Vagina (tissue), 2 donors: ENCODE measurements around the gene C19orf67. TPM values are rescaled to one million over a fixed set of nuclear protein-coding genes. Genes with fewer than 3 reads are reported as not detected.

Experiments used
- DNase-seq, 2 donors: peaks; one replicate each; pipeline ENCODE4 v3.0.0-alpha.2; 2017; ENCODE audit errors: extremely low spot score in 2 of 2
- H3K27ac ChIP-seq: fragments of 200-600 bp; sonication (generic); one replicate; pipeline ENCODE4 v1.5.1; 2019
- H3K27me3 ChIP-seq: fragments of 200-600 bp; sonication (generic); one replicate; pipeline ENCODE4 v1.5.1; 2019
- H3K36me3 ChIP-seq, 2 donors: fragments of 200-600 bp; sonication (generic); one replicate each; pipeline ENCODE4 v1.5.1; 2017 to 2019
- H3K4me1 ChIP-seq: fragments of 200-600 bp; sonication (generic); one replicate; pipeline ENCODE4 v1.5.1; 2019
- H3K4me3 ChIP-seq, 2 donors: fragments of 200-600 bp; sonication (generic); 1 replicate in 1 of 2; 2 replicates in 1 of 2; pipeline ENCODE4 v1.5.1; 2016 to 2019
- H3K9me3 ChIP-seq: fragments of 200-600 bp; sonication (generic); one replicate; pipeline ENCODE4 v1.5.1; 2019
- POLR2A ChIP-seq, 2 donors: fragments of 450-650 bp; IDR thresholded peaks; one replicate each; pipeline ENCODE4 v1.6.1; 2017; ENCODE audit warnings: antibody characterized with exemption in 2 of 2, mild to moderate bottlenecking in 2 of 2, moderate library complexity in 2 of 2
- POLR2AphosphoS5 ChIP-seq, 2 donors: sonication (generic); formaldehyde crosslinking; IDR thresholded peaks; one replicate each; pipeline ENCODE4 v1.9.0; 2017; ENCODE audit warnings: antibody characterized with exemption in 2 of 2, mild to moderate bottlenecking in 2 of 2, low read depth in 1 of 2; ENCODE audit not compliant: insufficient read depth in 1 of 2
- intact Hi-C: fragments of 100-400 bp; cut with DNase I; formaldehyde crosslinking; loops from one replicate; pipeline ENCODE4 v1.15.1; 2023
- total RNA-seq: library from RNA; depleted of rRNA; stranded (reverse); fragments of >200 nt; gene quantifications from one replicate; pipeline ENCODE4 v1.2.3, GENCODE V29; 2016
- TF ChIP-seq, protein P1 (sequence below), 3 experiments: fragments of 450-650 bp in 2 of 3; fragments of 200-600 bp in 1 of 3; sonication (generic) in 1 of 3; IDR thresholded peaks; one replicate each; pipeline ENCODE4 v1.5.1; 2017 to 2019; ENCODE audit warnings: antibody characterized with exemption in 3 of 3, mild to moderate bottlenecking in 2 of 3, moderate library complexity in 2 of 3

The C19orf67 gene
- total RNA-seq, 1 donor from 2014 or later, result not detected

DNA sequence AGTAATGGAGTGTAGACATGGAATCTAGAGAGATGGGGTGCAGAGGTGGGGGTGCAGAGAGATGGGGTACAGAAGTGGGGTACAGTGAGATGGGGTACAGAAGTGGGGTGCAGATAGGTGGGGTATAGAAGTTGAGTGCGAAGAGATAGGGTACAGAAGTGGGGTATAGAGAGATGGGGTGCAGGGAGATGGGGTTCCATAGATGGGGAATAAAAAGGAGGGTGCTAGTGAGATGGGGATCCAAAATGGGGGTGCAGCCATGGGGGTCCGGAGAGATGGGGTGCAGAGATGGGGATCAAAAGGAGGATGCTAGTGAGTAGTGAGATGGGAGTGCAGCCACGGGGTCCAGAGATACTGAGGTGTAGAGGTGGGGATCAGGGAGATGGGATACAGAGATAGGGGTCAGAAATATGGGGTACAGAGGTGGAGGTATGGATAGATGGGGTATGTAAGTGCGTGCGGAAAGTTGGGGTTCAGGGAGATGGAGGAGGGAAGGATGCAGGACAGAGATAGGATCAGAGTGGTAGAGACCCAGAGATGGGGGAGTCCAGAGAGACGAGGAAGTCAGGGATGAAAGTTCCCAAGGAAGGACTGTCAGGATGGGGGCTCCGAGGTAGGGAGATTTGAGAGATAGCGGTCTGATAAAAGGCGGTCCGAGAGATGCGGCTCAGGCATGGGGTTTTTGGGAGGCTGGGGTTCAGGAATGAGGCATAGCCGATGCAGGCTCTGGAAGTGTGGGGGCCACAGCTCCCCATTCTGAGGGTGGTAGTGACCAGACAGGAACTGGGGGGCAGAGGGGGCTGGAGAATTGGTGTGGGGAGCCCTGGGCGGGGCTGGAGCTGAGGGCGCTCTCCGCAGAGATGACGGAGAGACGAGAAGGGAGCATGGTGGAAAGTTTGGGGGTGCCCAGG is 27.1 kb downstream of the C19orf67 start:
- no peak for DNase-seq
- Histone ChIP-seq H3K4me1 (peaks cover 12% of the 10 kb centered on the region), H3K9me3 (no peaks in the 10 kb centered on the region), H3K27me3 (no peaks in the 10 kb centered on the region), H3K4me3 (peak overlapping the region; percentile 50 to 59), H3K27ac (no peak overlapping the region), H3K36me3 (no peaks in the 10 kb centered on the region)
- TF ChIP-seq, protein P1, sequence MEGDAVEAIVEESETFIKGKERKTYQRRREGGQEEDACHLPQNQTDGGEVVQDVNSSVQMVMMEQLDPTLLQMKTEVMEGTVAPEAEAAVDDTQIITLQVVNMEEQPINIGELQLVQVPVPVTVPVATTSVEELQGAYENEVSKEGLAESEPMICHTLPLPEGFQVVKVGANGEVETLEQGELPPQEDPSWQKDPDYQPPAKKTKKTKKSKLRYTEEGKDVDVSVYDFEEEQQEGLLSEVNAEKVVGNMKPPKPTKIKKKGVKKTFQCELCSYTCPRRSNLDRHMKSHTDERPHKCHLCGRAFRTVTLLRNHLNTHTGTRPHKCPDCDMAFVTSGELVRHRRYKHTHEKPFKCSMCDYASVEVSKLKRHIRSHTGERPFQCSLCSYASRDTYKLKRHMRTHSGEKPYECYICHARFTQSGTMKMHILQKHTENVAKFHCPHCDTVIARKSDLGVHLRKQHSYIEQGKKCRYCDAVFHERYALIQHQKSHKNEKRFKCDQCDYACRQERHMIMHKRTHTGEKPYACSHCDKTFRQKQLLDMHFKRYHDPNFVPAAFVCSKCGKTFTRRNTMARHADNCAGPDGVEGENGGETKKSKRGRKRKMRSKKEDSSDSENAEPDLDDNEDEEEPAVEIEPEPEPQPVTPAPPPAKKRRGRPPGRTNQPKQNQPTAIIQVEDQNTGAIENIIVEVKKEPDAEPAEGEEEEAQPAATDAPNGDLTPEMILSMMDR (IDR thresholded peaks at IDR 0.05), result no peak
- TF ChIP-seq POLR2AphosphoS5 (IDR thresholded peaks at IDR 0.05; ENCODE audit: insufficient read depth in 1 of 2, low read depth in 1 of 2), result no peak
- intact Hi-C loops, result no loop called here

DNA sequence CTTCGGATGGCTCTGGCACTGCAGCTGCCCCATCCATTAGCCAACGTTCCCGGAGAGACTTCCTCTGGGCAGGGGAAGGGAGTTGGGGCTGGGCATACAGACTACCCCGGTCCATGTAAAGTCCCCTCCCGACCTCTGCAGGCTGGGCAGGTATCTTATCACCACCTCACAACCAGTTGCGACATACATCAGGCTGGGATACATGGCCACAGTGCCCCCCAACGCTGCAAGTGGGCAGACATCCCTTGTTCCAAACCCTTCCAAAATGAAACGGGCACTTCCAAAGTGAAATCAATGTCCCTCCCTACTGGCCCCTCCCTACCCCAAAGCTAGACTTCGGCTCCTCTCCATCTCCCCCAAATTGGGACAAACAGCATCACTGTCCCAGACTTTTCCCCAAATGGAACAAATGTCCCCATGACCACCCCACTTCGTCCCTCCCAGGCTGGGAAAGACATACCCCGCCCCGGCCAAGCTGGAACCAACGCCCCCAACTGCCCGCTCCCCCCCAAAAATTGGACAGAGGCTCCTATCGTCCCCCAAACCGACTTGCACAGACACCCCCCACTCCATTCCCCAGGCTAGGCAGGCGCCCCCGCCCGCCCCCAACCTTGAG is 28.7 kb downstream of the C19orf67 start:
- Histone ChIP-seq H3K27ac (peak overlapping the region; percentile 55), H3K4me1 (peaks cover 12% of the 10 kb centered on the region), H3K9me3 (no peaks in the 10 kb centered on the region), H3K27me3 (no peaks in the 10 kb centered on the region), H3K4me3 (peak overlapping the region; percentile 50 to 59), H3K36me3 (no peaks in the 10 kb centered on the region)
- intact Hi-C loops, result no loop called here
- DNase-seq, result no peak
- TF ChIP-seq POLR2A (IDR thresholded peaks at IDR 0.05), result no peak

DNA sequence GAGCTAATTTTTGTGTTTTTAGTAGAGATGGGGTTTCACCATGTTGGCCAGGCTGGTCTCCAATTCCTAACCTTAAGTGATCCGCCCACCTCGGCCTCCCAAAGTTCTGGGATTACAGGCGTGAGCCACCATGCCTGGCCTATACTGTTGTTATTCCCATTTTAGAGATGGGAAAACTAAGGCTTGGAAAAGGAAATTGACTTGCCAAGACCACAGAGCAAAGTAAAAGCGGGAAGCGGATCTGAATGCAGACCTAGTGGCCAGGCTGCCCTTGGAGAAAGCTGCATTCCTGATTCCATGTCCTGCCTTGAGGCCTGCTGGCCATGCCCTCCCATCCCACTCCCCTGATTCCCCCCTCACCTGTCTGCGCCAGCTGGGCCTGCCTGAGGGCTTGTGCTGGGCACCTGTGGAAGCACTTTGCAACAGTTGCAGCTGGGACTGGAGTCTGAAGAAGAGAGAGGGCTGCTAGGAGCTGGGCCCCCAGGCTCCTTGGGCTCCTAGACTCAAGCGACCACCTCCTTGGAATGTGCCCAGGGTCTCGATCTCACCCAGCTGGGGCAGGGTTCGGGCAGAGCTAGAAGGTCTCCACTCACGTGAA is 29.4 kb downstream of the C19orf67 start:
- Histone ChIP-seq H3K9me3 (no peaks in the 10 kb centered on the region), H3K4me1 (peaks cover 12% of the 10 kb centered on the region), H3K4me3 (no peak overlapping the region), H3K36me3 (no peaks in the 10 kb centered on the region), H3K27ac (no peak overlapping the region), H3K27me3 (no peaks in the 10 kb centered on the region)
- intact Hi-C loops, result no loop called here
- no peak for DNase-seq
- TF ChIP-seq POLR2AphosphoS5 (IDR thresholded peaks at IDR 0.05; ENCODE audit: insufficient read depth in 1 of 2, low read depth in 1 of 2) (no peak), POLR2A (IDR thresholded peaks at IDR 0.05) (no peak)
- TF ChIP-seq, protein P1 (IDR thresholded peaks at IDR 0.05), result no peak

DNA sequence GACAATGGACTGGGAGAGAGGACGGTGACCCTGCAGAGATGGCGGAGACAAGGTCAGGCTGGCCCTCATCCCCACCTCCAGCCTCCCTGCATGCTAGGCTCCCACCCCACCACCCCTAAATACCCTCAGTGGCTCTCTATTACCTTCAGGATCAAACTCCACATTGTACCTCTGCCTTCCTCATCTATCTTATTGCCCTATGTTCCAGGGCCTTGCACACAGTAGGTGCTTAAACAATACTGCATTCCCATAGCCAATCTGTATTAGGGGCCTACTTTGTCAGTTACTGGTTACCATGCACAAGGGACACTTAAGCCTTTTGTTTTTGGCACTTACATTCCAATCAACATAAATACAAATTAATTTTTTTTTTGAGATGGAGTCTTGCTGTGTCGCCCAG is 30.2 kb downstream of the C19orf67 start:
- no peaks in the 10 kb centered on the region for H3K9me3 ChIP-seq
- no peak for TF ChIP-seq POLR2A (IDR thresholded peaks at IDR 0.05)
- TF ChIP-seq POLR2AphosphoS5 (IDR thresholded peaks at IDR 0.05; ENCODE audit: insufficient read depth in 1 of 2, low read depth in 1 of 2), result no peak
- TF ChIP-seq, protein P1 (IDR thresholded peaks at IDR 0.05), result no peak
- intact Hi-C loops, result no loop called here

DNA sequence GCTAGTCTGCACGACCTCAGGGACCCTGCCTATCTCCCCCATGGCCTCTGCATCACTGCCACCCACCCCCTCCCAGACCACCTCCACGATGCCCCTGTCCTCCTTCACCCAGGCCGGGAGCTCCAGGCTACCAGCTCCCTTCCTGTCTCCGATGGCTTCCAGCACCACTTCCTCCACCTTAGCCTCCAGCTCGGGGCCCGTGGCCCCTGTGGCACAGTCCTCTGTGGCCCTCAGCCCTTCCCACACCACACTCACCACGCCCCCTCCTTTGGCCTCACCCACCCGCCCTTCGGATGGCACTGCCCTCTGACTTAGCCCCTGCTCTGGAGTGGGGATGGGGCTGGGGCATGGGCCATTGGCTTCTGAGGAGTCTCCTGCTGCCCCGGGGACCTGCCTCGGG is 30.9 kb downstream of the C19orf67 start:
- intact Hi-C loops, result loop anchor here (5.0 kb wide), 1 partner anchor 167 kb away; no protein-coding TSS in a partner anchor
- H3K27ac ChIP-seq, result no peak overlapping the region
- no peaks in the 10 kb centered on the region for H3K27me3 ChIP-seq
- TF ChIP-seq, protein P1 (IDR thresholded peaks at IDR 0.05), result no peak
- no peak for TF ChIP-seq POLR2AphosphoS5 (IDR thresholded peaks at IDR 0.05; ENCODE audit: insufficient read depth in 1 of 2, low read depth in 1 of 2)
- no peak for TF ChIP-seq POLR2A (IDR thresholded peaks at IDR 0.05)
- H3K4me3 ChIP-seq, result no peak overlapping the region
- peaks cover 12% of the 10 kb centered on the region for H3K4me1 ChIP-seq
- DNase-seq, result no peak
- H3K9me3 ChIP-seq, result no peaks in the 10 kb centered on the region
- no peaks in the 10 kb centered on the region for H3K36me3 ChIP-seq

More for the DNA sequence above, 30.2 kb downstream of the C19orf67 start:
- Histone ChIP-seq H3K4me1 (peaks cover 12% of the 10 kb centered on the region), H3K27me3 (no peaks in the 10 kb centered on the region), H3K27ac (no peak overlapping the region), H3K36me3 (no peaks in the 10 kb centered on the region), H3K4me3 (no peak overlapping the region)
- no peak for DNase-seq
